NCI-H510A (cell line): ENCODE measurements around the gene KCNMA1.

Experiments used
- DNase-seq: peaks from one replicate; lab custom pipeline; 2025; lab: John Stamatoyannopoulos, UW

Gene KCNMA1

GRCh38 chr10:77152256-77152655 is 485.4 kb downstream of the KCNMA1 start:
- DNase-seq: no peak

GRCh38 chr10:77151408-77151807 is 486.2 kb downstream of the KCNMA1 start:
- no peak for DNase-seq

- no peak for DNase-seq
These were observed 487.9 kb downstream of the KCNMA1 start for GRCh38 chr10:77149706-77150105.

GRCh38 chr10:77149001-77149400 is 488.6 kb downstream of the KCNMA1 start:
- DNase-seq: no peak

- no peak for DNase-seq
These were observed 489.7 kb downstream of the KCNMA1 start for GRCh38 chr10:77147871-77148270.

GRCh38 chr10:77146712-77147336 is 490.8 kb downstream of the KCNMA1 start:
- no peak for DNase-seq

DNA sequence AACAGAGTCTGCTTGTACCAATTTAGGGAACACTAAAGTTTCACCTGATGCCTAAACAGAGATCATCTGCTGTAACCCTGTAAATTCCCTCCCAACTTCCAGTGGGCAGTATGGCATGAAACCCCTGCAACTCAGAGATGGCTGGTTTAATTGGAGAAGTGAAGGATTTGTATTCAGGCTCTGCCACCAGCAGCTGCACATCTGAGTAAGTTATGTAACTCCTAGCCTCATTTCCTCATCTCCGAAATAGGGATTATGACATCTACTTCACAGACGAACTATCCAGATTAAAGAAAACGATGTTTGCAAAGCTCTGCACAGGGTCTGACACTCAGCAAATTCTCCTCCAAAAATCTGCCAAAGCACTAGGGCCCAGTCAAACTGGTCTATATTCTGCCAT is 493.0 kb downstream of the KCNMA1 start:
- DNase-seq: no peak

GRCh38 chr10:77139252-77140160 is 498.1 kb downstream of the KCNMA1 start:
- no peak for DNase-seq

GRCh38 chr10:77138541-77138940 is 499.1 kb downstream of the KCNMA1 start:
- DNase-seq: no peak

GRCh38 chr10:77135555-77135954 is 502.1 kb downstream of the KCNMA1 start:
- DNase-seq: no peak

GRCh38 chr10:77131214-77131613 is 506.4 kb downstream of the KCNMA1 start:
- DNase-seq: no peak

GRCh38 chr10:77127243-77127642 is 510.4 kb downstream of the KCNMA1 start:
- DNase-seq: no peak

DNA sequence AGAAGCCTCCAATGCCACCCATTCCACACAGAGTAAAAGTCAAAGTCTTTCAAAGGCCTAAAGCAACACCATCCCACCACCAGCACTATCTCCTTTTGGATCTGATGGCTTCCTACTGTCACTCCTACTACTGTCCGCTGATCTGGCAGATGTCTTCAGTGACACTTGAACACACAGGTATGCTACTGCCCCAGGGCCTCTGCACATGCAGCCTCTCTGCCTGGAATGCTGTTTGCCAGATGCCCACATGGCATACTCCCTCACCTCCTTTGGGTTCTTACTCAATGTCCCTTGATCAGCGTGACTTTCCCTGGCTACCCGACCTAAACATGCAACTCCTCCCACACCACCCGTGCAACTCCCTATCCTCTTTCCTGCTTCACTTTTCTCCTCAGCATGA is 512.4 kb downstream of the KCNMA1 start:
- no peak for DNase-seq

DNA sequence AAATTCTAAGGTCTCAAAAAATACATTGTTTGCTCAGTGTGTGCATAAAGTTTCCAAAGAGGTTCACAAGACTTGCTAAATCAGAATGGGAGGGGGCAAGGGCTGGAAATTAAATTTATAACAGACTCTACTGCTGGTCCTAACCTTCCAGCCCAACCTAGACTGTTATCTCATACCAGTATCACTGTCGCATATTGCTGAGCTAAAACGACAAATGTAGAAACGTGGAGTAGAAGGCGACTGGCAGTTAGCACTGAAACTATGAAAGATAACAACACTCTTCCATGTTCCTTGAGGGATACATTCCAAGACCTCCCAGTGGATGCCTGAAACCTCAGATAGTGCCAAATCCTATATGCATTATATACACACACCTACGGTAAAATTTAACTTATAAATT is 514.3 kb downstream of the KCNMA1 start:
- no peak for DNase-seq

DNA sequence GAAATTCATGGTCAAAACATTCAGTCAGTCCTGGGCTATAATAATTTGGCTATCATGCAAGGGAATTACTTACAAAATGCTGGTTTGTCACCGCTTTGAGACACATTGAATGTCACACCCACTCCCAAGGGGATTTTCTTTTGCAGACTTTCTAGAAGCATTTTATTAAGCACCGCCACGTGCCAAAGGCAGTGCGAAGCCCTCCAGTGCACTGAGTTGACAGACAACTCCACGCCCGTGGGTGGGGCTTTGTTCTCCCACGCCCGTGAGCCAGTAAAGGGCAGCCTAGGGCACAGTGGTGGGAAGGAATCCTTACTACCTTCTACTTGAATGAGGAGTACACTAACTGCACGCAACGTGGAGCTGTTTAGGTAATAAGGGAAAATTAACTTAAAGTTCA is 515.8 kb downstream of the KCNMA1 start:
- DNase-seq: no peak

- no peak for DNase-seq
These were observed 516.8 kb downstream of the KCNMA1 start for GRCh38 chr10:77120666-77121376.

GRCh38 chr10:77120012-77120411 is 517.6 kb downstream of the KCNMA1 start:
- no peak for DNase-seq

GRCh38 chr10:77118603-77119282 is 518.9 kb downstream of the KCNMA1 start:
- DNase-seq: no peak

GRCh38 chr10:77117501-77117900 is 520.1 kb downstream of the KCNMA1 start:
- no peak for DNase-seq

- DNase-seq: no peak
These were observed 520.7 kb downstream of the KCNMA1 start for GRCh38 chr10:77116904-77117303.

GRCh38 chr10:77114181-77114821 is 523.3 kb downstream of the KCNMA1 start:
- DNase-seq: no peak
